ENCODE measurements around the gene RIC3.

DNA sequence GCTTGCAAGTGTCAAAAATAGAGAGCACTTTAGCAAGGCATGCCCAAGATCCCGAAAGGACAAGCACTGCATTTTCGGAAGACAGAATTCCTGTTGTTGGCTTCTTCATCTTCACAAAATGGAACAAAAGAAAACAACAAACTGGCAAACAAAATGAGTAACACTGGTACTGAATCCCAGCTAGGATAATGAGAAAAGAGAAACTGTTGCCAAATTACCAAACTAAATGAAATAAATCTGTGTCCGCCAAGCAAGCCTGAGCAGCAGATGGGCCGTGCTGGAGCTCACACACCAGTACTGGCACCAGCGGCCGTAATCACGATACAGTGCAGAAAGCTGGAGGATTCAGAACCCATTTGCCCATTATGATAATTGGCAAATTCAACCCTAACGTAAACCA lies 57.2 kb downstream of the RIC3 start:
- TF ChIP-seq POLR2A (IDR thresholded peaks at IDR 0.05; ENCODE audit: low read depth, low read length) = no peak
- no peak for TF ChIP-seq POLR2AphosphoS5 (IDR thresholded peaks at IDR 0.05; ENCODE audit: low read depth, low read length)
